ENCODE data around the gene STXBP6.

GRCh38 chr14:24845851-24846250 is 204.1 kb downstream of the STXBP6 start:
- TF ChIP-seq POLR2A (IDR thresholded peaks at IDR 0.05) (no peak), EP300 (IDR thresholded peaks at IDR 0.05) (no peak), CTCF (IDR thresholded peaks at IDR 0.05) (no peak), POLR2AphosphoS5 (IDR thresholded peaks at IDR 0.05) (no peak)

Measured in suprapubic skin (tissue), 4 donors.